IMR-90 (cell line): ENCODE data around the gene ZNF358. TPM values are rescaled to one million over a fixed set of nuclear protein-coding genes. Genes with fewer than 3 reads are reported as not detected.

Source experiments
- ATAC-seq: fragments of 200-7000 bp; cut with Tn5 transposase; 2 replicates; pipeline ENCODE4 v1.9.1; 2020; ENCODE audit warnings: low read depth, mild to moderate bottlenecking, moderate library complexity
- BruUV-seq: library from RNA; stranded (reverse); fragments of 400-500 nt; replicated peaks from 2 replicates; lab custom pipeline; 2021; lab: Mats Ljungman, UMichigan
- CTCF ChIA-PET: fragments of 300-600 bp; formaldehyde crosslinking; extraction: SDS; loops from one replicate; lab custom pipeline; 2021; ENCODE audit warnings: antibody characterized with exemption; lab: Yijun Ruan, JAX
- POLR2A ChIA-PET: fragments of 300-600 bp; sonication (Branson Sonifier 250); formaldehyde crosslinking; loops from one replicate; lab custom pipeline; 2022; ENCODE audit warnings: antibody characterized with exemption; ENCODE audit not compliant: unreplicated experiment; lab: Charles Lee
- DNase-seq: peaks from one replicate; pipeline ENCODE4 v3.0.0; 2013
- H2AFZ ChIP-seq: replicated peaks from 2 replicates; pipeline ENCODE3; 2013; ENCODE audit warnings: low read length, mild to moderate bottlenecking; ENCODE audit not compliant: poor library complexity
- H2AK5ac ChIP-seq: 2 replicates; pipeline ENCODE4 v1.6.1; 2013; ENCODE audit warnings: low read depth, low read length, inconsistent platforms
- H2AK9ac ChIP-seq: replicated peaks from 2 replicates; pipeline ENCODE3; 2013; ENCODE audit warnings: mild to moderate bottlenecking, low read depth, low read length, moderate library complexity; ENCODE audit not compliant: poor library complexity
- H2BK120ac ChIP-seq: 2 replicates; pipeline ENCODE4 v1.6.1; 2013; ENCODE audit warnings: low read depth, low read length, inconsistent platforms
- H2BK15ac ChIP-seq: 3 replicates; pipeline ENCODE4 v1.6.1; 2013; ENCODE audit warnings: low read depth, low read length, inconsistent platforms
- H2BK20ac ChIP-seq: 2 replicates; pipeline ENCODE4 v1.6.1; 2013; ENCODE audit warnings: low read depth, mild to moderate bottlenecking, inconsistent platforms, low read length, moderate library complexity
- H2BK5ac ChIP-seq: 2 replicates; pipeline ENCODE4 v1.6.1; 2013; ENCODE audit warnings: mild to moderate bottlenecking, low read depth, low read length, inconsistent platforms; ENCODE audit not compliant: poor library complexity, severe bottlenecking
- H3K14ac ChIP-seq: replicated peaks from 2 replicates; pipeline ENCODE4 v1.6.1; 2013; ENCODE audit warnings: low read depth, low read length, inconsistent platforms
- H3K18ac ChIP-seq: 2 replicates; pipeline ENCODE4 v1.6.1; 2013; ENCODE audit warnings: low read depth, low read length, control low read depth
- H3K23ac ChIP-seq: 2 replicates; pipeline ENCODE4 v1.6.1; 2013; ENCODE audit warnings: low read depth, low read length, inconsistent platforms
- H3K27ac ChIP-seq: 2 replicates; pipeline ENCODE4 v1.5.1; 2013; ENCODE audit warnings: mild to moderate bottlenecking, control low read depth, low read length; ENCODE audit not compliant: insufficient read depth
- H3K27me3 ChIP-seq: 2 replicates; pipeline ENCODE4 v1.6.1; 2013; ENCODE audit warnings: low read length; ENCODE audit not compliant: control insufficient read depth, insufficient read depth
- H3K36me3 ChIP-seq: 2 replicates; pipeline ENCODE4 v1.6.1; 2013; ENCODE audit warnings: low read length, mixed read lengths; ENCODE audit not compliant: control insufficient read depth, insufficient read depth
- H3K4ac ChIP-seq: 2 replicates; pipeline ENCODE4 v1.6.1; 2013; ENCODE audit warnings: low read depth, low read length, inconsistent platforms
- H3K4me1 ChIP-seq: 2 replicates; pipeline ENCODE4 v1.6.1; 2013; ENCODE audit warnings: low read length, mixed read lengths; ENCODE audit not compliant: control insufficient read depth, insufficient read depth
- H3K4me2 ChIP-seq: 2 replicates; pipeline ENCODE4 v1.6.1; 2013; ENCODE audit warnings: low read depth, mild to moderate bottlenecking, control low read depth, low read length, moderate library complexity
- H3K4me3 ChIP-seq: 2 replicates; pipeline ENCODE4 v1.5.1; 2013; ENCODE audit warnings: low read depth, mild to moderate bottlenecking, control low read depth, low read length, moderate library complexity; ENCODE audit not compliant: insufficient read depth
- H3K56ac ChIP-seq: 2 replicates; pipeline ENCODE4 v1.6.1; 2013; ENCODE audit warnings: low read length, inconsistent platforms; ENCODE audit not compliant: insufficient read depth; ENCODE audit errors: extremely low read depth
- H3K79me1 ChIP-seq, 2 experiments: 2 replicates each; pipeline ENCODE4 v1.6.1; 2013; ENCODE audit warnings: low read length in 2 of 2, inconsistent platforms in 1 of 2, low read depth in 1 of 2
- H3K9ac ChIP-seq: 2 replicates; pipeline ENCODE4 v1.6.1; 2013; ENCODE audit warnings: low read depth, low read length, control low read depth
- H3K9me1 ChIP-seq: 2 replicates; pipeline ENCODE4 v1.6.1; 2013; ENCODE audit warnings: low read length, inconsistent platforms; ENCODE audit not compliant: insufficient read depth
- H3K9me3 ChIP-seq: 2 replicates; pipeline ENCODE4 v1.6.1; 2013; ENCODE audit warnings: low read length; ENCODE audit not compliant: control insufficient read depth, insufficient read depth
- H4K20me1 ChIP-seq: 2 replicates; pipeline ENCODE4 v1.6.1; 2013; ENCODE audit warnings: low read length, inconsistent platforms; ENCODE audit not compliant: insufficient read depth
- H4K5ac ChIP-seq: 2 replicates; pipeline ENCODE4 v1.6.1; 2013; ENCODE audit warnings: mild to moderate bottlenecking, low read depth, low read length, control low read depth
- H4K8ac ChIP-seq, 2 experiments: 2 replicates each; pipeline ENCODE4 v1.6.1; 2013; ENCODE audit warnings: low read depth in 2 of 2, low read length in 2 of 2, control low read depth in 1 of 2, inconsistent platforms in 1 of 2
- H4K91ac ChIP-seq: 2 replicates; pipeline ENCODE4 v1.6.1; 2013; ENCODE audit warnings: low read depth, low read length, inconsistent platforms; ENCODE audit not compliant: insufficient read depth
- BHLHE40 ChIP-seq: fragments of 150-350 bp; IDR thresholded peaks from 2 replicates; pipeline ENCODE4 v1.6.1; 2016; ENCODE audit warnings: mild to moderate bottlenecking, low read depth, low read length
- CEBPB ChIP-seq: IDR thresholded peaks from 2 replicates; pipeline ENCODE4 v1.6.1; 2012; ENCODE audit warnings: low read depth, low read length, improper control_type of control experiment
- CHD1 ChIP-seq: IDR thresholded peaks from 2 replicates; pipeline ENCODE4 v1.6.1; 2012; ENCODE audit warnings: low read depth, low read length, improper control_type of control experiment
- FOS ChIP-seq: fragments of 150-350 bp; IDR thresholded peaks from 2 replicates; pipeline ENCODE4 v1.6.1; 2016; ENCODE audit warnings: low read depth, low read length
- MAFK ChIP-seq: IDR thresholded peaks from 2 replicates; pipeline ENCODE4 v1.6.1; 2012; ENCODE audit warnings: low read depth, low read length, improper control_type of control experiment
- MAZ ChIP-seq: IDR thresholded peaks from 2 replicates; pipeline ENCODE4 v1.6.1; 2012; ENCODE audit warnings: low read depth, mild to moderate bottlenecking, low read length, improper control_type of control experiment, moderate library complexity, borderline replicate concordance
- MXI1 ChIP-seq: IDR thresholded peaks from 2 replicates; pipeline ENCODE4 v1.6.1; 2012; ENCODE audit warnings: low read depth, mild to moderate bottlenecking, low read length, moderate library complexity, borderline replicate concordance
- NFE2L2 ChIP-seq: fragments of 150-350 bp; IDR thresholded peaks from 2 replicates; pipeline ENCODE4 v1.6.1; 2016; ENCODE audit warnings: low read depth, mild to moderate bottlenecking, low read length
- POLR2A ChIP-seq: IDR thresholded peaks from 2 replicates; pipeline ENCODE4 v1.6.1; 2012; ENCODE audit warnings: mild to moderate bottlenecking, low read depth, low read length
- RAD21 ChIP-seq: IDR thresholded peaks from 2 replicates; pipeline ENCODE4 v1.6.1; 2012; ENCODE audit warnings: low read length, improper control_type of control experiment
- RCOR1 ChIP-seq: IDR thresholded peaks from 2 replicates; pipeline ENCODE4 v1.6.1; 2012; ENCODE audit warnings: mild to moderate bottlenecking, low read length, improper control_type of control experiment; ENCODE audit not compliant: insufficient replicate concordance
- RFX5 ChIP-seq: IDR thresholded peaks from 2 replicates; pipeline ENCODE4 v1.8.0; 2012; ENCODE audit warnings: low read depth, mild to moderate bottlenecking, low read length, moderate library complexity
- SMC3 ChIP-seq: fragments of 150-350 bp; IDR thresholded peaks from 2 replicates; pipeline ENCODE4 v1.6.1; 2016; ENCODE audit warnings: low read depth, mild to moderate bottlenecking, antibody characterized with exemption, low read length, moderate library complexity
- WGBS, 2 experiments: methylation state at CpG; one replicate each; pipeline versions ENCODE4 v1.1.5 to v1.1.7; 2013; ENCODE audit warnings: missing lambda C conversion rate in 2 of 2; ENCODE audit not compliant: insufficient read length in 1 of 2; ENCODE audit errors: extremely low coverage in 2 of 2; 5-methylcytosine and 5-hydroxymethylcytosine counted together
- dilution Hi-C: fragments of 300-500 bp; cut with HindIII; formaldehyde crosslinking; loops from one replicate; pipeline ENCODE4 v1.14.3; 2018; ENCODE audit warnings: low sequenced_read_pairs; ENCODE audit not compliant: unreplicated experiment
- in situ Hi-C: fragments of 300-500 bp; cut with MboI; formaldehyde crosslinking; loops from 3 replicates; pipeline ENCODE4 v1.14.3; 2019; ENCODE audit warnings: low sequenced_read_pairs, inconsistent platforms, mixed read lengths
- intact Hi-C: fragments of 100-400 bp; cut with micrococcal nuclease; formaldehyde crosslinking; loops from 2 replicates; pipeline ENCODE4 v1.10.0; 2022
- polyA plus RNA-seq, 3 experiments: library from polyadenylated mRNA; depleted of rRNA; stranded (reverse); fragments of >200 nt; gene quantifications; 2 replicates each; pipeline ENCODE4 v1.2.3, GENCODE V29; 2012; ENCODE audit warnings: low replicate concordance in 1 of 3
- total RNA-seq: library from RNA; depleted of rRNA; stranded (reverse); fragments of >200 nt; gene quantifications from 2 replicates; pipeline ENCODE4 v1.2.3, GENCODE V29; 2012
- TF ChIP-seq, protein P1 (sequence below): fragments of 150-350 bp; IDR thresholded peaks from 2 replicates; pipeline ENCODE4 v1.6.1; 2017; ENCODE audit warnings: mild to moderate bottlenecking, antibody characterized with exemption, low read length, low read depth
- TF ChIP-seq, protein P2 (sequence below): conservative IDR thresholded peaks from 2 replicates; pipeline ENCODE4 v1.5.1; 2012; ENCODE audit warnings: mild to moderate bottlenecking, low read depth, low read length, improper control_type of control experiment
- TF ChIP-seq, protein P3 (sequence below): fragments of 150-350 bp; IDR thresholded peaks from 2 replicates; pipeline ENCODE4 v1.6.1; 2016; ENCODE audit warnings: low read depth, mild to moderate bottlenecking, low read length, moderate library complexity, borderline replicate concordance

Gene ZNF358
- total and polyA plus RNA-seq, 2 of the 4 experiments (the other 2 are of a cell fraction), result 5.4 to 30.7 TPM

DNA sequence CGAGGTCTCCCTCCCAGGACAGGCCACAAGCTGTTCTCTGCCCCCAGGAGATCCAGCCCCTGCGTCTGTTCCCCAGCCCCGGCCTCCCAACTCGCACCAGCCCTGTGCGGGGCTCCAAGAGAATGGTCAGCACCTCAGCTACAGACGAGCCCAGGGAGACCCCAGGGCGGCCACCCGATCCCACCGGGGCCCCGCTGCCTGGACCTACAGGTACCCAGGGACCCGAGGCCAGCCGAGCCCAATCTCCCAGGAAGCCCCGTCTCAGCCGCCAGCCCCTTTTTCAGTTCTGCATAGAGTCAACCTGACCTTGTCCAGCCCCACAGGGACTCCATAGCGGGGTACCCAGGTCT lies 25.5 kb downstream of the ZNF358 start:
- no peak overlapping the region for H3K4me2 ChIP-seq
- no peak overlapping the region for H3K18ac ChIP-seq
- H3K14ac ChIP-seq, result no peak overlapping the region
- no peaks in the 10 kb centered on the region for H3K4me1 ChIP-seq
- H3K36me3 ChIP-seq, result peaks cover 38% of the 10 kb centered on the region
- ChIA-PET POLR2A (no interaction called here), CTCF (no interaction called here)
- BruUV-seq, result no TSS peak
- no peaks in the 10 kb centered on the region for H3K9me3 ChIP-seq
- H3K56ac ChIP-seq, result no peak overlapping the region
- in situ Hi-C loops, result no loop called here
- 91% methylated on average over 7 of the region's 15 CpGs; no CpG with 5 or more reads in 1 of the 2 experiments for WGBS, 2 experiments
- H4K5ac ChIP-seq, result no peak overlapping the region
- dilution Hi-C loops, result no loop called here
- no peak overlapping the region for H2AK5ac ChIP-seq
- ATAC-seq, result no peak
- no peak overlapping the region for H2BK20ac ChIP-seq
- no peak overlapping the region for H2AK9ac ChIP-seq
- no peak overlapping the region for H4K8ac ChIP-seq
- H2AFZ ChIP-seq, result no peak overlapping the region
- H3K4me3 ChIP-seq, result no peak overlapping the region
- no peaks in the 10 kb centered on the region for H3K27me3 ChIP-seq
- no peak overlapping the region for H3K9ac ChIP-seq
- TF ChIP-seq, protein P1, sequence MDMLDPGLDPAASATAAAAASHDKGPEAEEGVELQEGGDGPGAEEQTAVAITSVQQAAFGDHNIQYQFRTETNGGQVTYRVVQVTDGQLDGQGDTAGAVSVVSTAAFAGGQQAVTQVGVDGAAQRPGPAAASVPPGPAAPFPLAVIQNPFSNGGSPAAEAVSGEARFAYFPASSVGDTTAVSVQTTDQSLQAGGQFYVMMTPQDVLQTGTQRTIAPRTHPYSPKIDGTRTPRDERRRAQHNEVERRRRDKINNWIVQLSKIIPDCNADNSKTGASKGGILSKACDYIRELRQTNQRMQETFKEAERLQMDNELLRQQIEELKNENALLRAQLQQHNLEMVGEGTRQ, result no peak
- no peak for TF ChIP-seq BHLHE40
- no peak for TF ChIP-seq RFX5
- no peak for TF ChIP-seq MAZ
- no peak for TF ChIP-seq CEBPB
- TF ChIP-seq FOS, result no peak
- no peak for TF ChIP-seq RAD21
- no peak for TF ChIP-seq POLR2A
- TF ChIP-seq SMC3, result no peak
- TF ChIP-seq NFE2L2, result no peak
- no peak for TF ChIP-seq MXI1
- TF ChIP-seq, protein P2, sequence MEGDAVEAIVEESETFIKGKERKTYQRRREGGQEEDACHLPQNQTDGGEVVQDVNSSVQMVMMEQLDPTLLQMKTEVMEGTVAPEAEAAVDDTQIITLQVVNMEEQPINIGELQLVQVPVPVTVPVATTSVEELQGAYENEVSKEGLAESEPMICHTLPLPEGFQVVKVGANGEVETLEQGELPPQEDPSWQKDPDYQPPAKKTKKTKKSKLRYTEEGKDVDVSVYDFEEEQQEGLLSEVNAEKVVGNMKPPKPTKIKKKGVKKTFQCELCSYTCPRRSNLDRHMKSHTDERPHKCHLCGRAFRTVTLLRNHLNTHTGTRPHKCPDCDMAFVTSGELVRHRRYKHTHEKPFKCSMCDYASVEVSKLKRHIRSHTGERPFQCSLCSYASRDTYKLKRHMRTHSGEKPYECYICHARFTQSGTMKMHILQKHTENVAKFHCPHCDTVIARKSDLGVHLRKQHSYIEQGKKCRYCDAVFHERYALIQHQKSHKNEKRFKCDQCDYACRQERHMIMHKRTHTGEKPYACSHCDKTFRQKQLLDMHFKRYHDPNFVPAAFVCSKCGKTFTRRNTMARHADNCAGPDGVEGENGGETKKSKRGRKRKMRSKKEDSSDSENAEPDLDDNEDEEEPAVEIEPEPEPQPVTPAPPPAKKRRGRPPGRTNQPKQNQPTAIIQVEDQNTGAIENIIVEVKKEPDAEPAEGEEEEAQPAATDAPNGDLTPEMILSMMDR, result no peak
- TF ChIP-seq RCOR1, result no peak
- no peak for TF ChIP-seq CHD1
- TF ChIP-seq MAFK, result no peak
- TF ChIP-seq, protein P3, sequence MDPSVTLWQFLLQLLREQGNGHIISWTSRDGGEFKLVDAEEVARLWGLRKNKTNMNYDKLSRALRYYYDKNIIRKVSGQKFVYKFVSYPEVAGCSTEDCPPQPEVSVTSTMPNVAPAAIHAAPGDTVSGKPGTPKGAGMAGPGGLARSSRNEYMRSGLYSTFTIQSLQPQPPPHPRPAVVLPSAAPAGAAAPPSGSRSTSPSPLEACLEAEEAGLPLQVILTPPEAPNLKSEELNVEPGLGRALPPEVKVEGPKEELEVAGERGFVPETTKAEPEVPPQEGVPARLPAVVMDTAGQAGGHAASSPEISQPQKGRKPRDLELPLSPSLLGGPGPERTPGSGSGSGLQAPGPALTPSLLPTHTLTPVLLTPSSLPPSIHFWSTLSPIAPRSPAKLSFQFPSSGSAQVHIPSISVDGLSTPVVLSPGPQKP, result no peak
- intact Hi-C loops, result no loop called here
- no peak overlapping the region for H4K91ac ChIP-seq
- no peak overlapping the region for H2BK120ac ChIP-seq
- H3K79me1 ChIP-seq, result peaks cover 2 to 3% of the 10 kb centered on the region in 2 experiments; a peak in 2 of 4 replicates
- H2BK5ac ChIP-seq, result no peak overlapping the region
- H3K27ac ChIP-seq, result no peak overlapping the region
- H3K4ac ChIP-seq, result no peak overlapping the region
- no peak overlapping the region for H3K23ac ChIP-seq
- H2BK15ac ChIP-seq, result no peak overlapping the region
- no peaks in the 10 kb centered on the region for H4K20me1 ChIP-seq
- DNase-seq, result no peak
- no peaks in the 10 kb centered on the region for H3K9me1 ChIP-seq
